ENCODE data around the gene SPRR1A.
"Not testable (repeated sequence)": the region's sequence is repeated elsewhere in the genome, so short reads cannot be mapped to it uniquely, and the experiment has no call there.

SPRR1A gene

DNA sequence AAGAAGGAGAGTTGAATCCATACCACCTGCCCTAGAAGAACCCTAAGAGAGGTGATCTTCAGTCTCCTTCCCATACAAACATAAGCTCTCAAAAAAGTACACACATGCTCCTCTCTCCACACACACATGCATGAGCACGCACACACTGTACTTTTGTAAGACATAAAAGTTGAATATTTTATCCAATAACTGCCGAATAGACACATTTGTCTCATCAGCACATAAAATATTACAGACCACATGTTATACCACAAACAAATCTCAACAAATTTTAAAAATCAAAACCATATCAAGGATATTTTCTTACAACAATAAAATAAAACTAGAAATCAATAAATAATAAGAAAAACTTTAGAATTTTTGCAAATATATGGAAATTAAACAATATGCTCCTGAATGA lies 2.7 kb downstream of the SPRR1A start:
- TF ChIP-seq POLR2A (IDR thresholded peaks at IDR 0.05; ENCODE audit: low read depth, low read length) = no peak
- no peak for FAIRE-seq
- no peak for DNase-seq (ENCODE audit: insufficient read length, low spot score)

DNA sequence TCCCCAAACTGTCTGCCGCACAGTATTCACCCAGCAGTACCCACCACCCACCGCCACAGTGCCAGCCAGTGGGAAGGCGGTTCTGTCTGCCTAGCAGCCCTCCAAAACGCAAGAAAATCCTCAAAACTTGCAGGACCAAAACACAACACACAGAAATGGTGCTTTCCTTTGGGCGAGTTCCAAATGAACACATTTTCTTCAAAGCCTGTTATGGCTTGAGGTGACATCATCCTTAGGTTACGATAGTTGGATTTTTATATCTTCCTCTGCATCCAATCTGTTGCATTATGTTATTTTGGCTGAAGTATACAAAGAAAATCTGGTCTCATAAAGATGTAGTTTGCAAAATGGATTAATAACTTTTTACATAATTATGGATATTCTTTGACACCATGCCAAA lies 9.3 kb downstream of the SPRR1A start:
- no peak for TF ChIP-seq POLR2A (IDR thresholded peaks at IDR 0.05; ENCODE audit: low read depth, low read length)
- DNase-seq (ENCODE audit: insufficient read length, low spot score) (no peak), FAIRE-seq (no peak)

DNA sequence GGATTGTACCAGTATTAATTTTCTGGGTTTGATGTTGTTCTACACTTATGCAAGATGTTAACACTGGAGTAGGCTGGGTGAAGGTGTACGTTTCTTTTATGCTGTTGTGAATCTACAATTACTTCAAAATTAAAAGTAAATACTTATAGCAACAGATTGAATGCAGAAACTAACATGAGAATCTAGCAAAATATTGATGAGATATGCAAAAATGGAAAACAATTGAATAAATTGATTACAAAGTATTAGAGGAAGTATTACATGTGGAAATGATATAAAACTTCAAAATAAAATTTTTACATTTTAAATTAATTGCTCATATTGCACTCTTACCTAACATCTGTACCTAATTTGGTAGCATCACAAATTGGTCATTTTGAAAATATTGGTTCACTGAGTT lies 12.0 kb downstream of the SPRR1A start:
- FAIRE-seq (no peak), DNase-seq (ENCODE audit: insufficient read length, low spot score) (no peak)
- TF ChIP-seq POLR2A (IDR thresholded peaks at IDR 0.05; ENCODE audit: low read depth, low read length) = no peak

DNA sequence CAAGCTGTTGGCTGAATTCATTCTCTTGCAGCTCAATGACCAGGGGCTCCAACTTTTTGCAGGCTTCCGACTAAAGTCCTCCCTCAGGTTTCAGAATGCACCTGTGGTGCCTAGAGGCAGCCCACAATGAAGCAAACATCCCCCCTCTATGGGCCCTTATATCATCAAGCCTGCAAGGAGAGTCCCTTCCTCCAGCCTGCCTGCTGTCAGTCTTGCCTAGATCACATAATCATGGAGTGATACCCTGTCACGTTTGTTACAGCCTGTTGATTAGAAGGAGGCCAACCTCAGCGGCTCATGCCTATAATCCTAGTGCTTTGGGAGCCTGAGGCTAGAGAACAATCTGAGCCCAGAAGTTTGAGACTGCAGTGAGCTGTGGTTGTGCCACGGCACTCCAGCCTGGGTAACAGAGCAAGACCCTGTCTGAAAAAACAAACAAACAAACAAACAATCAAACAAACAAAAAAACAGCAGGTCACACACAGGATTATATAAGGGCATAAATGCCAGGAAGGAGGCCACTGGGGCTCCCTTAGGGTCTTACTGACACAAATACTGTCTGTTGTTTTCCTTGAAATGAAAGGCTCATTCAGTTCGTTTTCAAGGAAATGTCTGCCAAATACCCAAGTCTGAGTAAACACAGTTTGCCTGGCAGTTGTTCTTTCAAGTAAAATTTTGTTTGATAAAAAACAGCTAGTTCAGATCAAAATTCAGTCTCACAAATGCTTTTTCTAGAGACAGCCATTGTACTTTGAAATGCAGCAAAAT lies 12.9 kb downstream of the SPRR1A start:
- DNase-seq (ENCODE audit: insufficient read length, low spot score) (no peak), FAIRE-seq (no peak)
- TF ChIP-seq POLR2A (IDR thresholded peaks at IDR 0.05; ENCODE audit: low read depth, low read length) = no peak

GRCh38 chr1:152997901-152998300 lies 14.0 kb downstream of the SPRR1A start:
- DNase-seq (ENCODE audit: insufficient read length, low spot score) (no peak), FAIRE-seq (no peak)
- TF ChIP-seq POLR2A (IDR thresholded peaks at IDR 0.05; ENCODE audit: low read depth, low read length) = no peak

- no peak for TF ChIP-seq POLR2A (IDR thresholded peaks at IDR 0.05; ENCODE audit: low read depth, low read length)
- FAIRE-seq = no peak
- no peak for DNase-seq (ENCODE audit: insufficient read length, low spot score)
Measured at GRCh38 chr1:152998476-152998875, 14.6 kb downstream of the SPRR1A start.

GRCh38 chr1:152999818-153000217 lies 15.9 kb downstream of the SPRR1A start:
- FAIRE-seq = no peak
- TF ChIP-seq POLR2A (IDR thresholded peaks at IDR 0.05; ENCODE audit: low read depth, low read length) = no peak
- DNase-seq (ENCODE audit: insufficient read length, low spot score) = no peak

- DNase-seq (ENCODE audit: insufficient read length, low spot score) = no peak
- TF ChIP-seq POLR2A (IDR thresholded peaks at IDR 0.05; ENCODE audit: low read depth, low read length) = no peak
- FAIRE-seq = no peak
Measured at GRCh38 chr1:153000294-153000693, 16.4 kb downstream of the SPRR1A start.

DNA sequence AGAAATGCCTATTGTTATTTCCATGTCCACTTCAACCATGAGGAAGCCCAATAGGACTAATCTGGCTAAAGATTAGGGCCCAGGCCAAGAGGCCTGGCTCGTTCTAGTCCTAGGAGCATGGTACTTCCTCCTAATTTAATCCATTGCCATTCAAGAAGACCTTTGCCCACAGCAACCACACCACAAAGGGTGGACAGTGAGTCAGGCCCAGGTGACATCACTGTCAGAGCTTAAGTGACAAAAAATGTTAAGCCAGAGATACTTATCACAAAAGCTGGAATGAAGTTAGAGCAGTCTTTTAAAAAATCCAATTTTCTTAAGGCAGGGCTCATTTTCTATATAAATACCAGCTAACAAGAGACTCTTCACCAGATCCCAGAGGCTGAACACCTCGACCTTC lies 17.5 kb downstream of the SPRR1A start, which contains the start of gene SPRR3:
Gene SPRR3, plus strand, starts transcription at position 368 of the 400 bp plus-strand sequence. CDS start 1,272 bp downstream, outside the sequence.
- FAIRE-seq = no peak
- TF ChIP-seq POLR2A (IDR thresholded peaks at IDR 0.05; ENCODE audit: low read depth, low read length) = no peak
- DNase-seq (ENCODE audit: insufficient read length, low spot score) = no peak

- not testable (repeated sequence) for DNase-seq (ENCODE audit: insufficient read length, low spot score); FAIRE-seq
Measured at GRCh38 chr1:153011235-153011758, 27.4 kb downstream of the SPRR1A start.

DNA sequence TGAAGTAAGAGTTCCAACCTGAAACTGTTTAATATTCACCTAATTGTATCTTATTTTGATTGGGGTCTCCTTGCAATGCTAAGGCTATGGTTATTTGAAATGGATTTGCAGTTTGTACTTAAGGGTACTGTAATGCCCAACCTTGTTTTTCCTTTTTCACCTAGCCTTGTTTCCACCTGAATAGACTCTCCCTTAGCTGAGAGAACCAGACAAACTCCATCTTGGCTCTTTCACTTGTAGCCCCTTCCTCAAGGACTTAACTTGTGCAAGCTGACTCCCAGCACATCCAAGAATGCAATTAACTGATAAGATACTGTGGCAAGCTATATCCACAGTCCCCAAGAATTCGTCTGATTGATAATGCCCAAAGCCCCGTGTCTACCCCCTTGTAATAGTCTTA lies 37.9 kb downstream of the SPRR1A start:
- not testable (repeated sequence) for FAIRE-seq; DNase-seq (ENCODE audit: insufficient read length, low spot score)

GRCh38 chr1:153022340-153022739 lies 38.5 kb downstream of the SPRR1A start:
- not testable (repeated sequence) for FAIRE-seq

GRCh38 chr1:153023109-153023508 lies 39.2 kb downstream of the SPRR1A start:
- DNase-seq (ENCODE audit: insufficient read length, low spot score) (no peak), FAIRE-seq (no peak)
- no peak for TF ChIP-seq POLR2A (IDR thresholded peaks at IDR 0.05; ENCODE audit: low read depth, low read length)

More at GRCh38 chr1:153022340-153022739, 38.5 kb downstream of the SPRR1A start:
- not testable (repeated sequence) for DNase-seq (ENCODE audit: insufficient read length, low spot score)

GRCh38 chr1:153024413-153024812 lies 40.5 kb downstream of the SPRR1A start:
- DNase-seq (ENCODE audit: insufficient read length, low spot score) (no peak), FAIRE-seq (no peak)
- no peak for TF ChIP-seq POLR2A (IDR thresholded peaks at IDR 0.05; ENCODE audit: low read depth, low read length)

GRCh38 chr1:153025797-153026196 lies 41.9 kb downstream of the SPRR1A start:
- FAIRE-seq (no peak), DNase-seq (ENCODE audit: insufficient read length, low spot score) (no peak)
- no peak for TF ChIP-seq POLR2A (IDR thresholded peaks at IDR 0.05; ENCODE audit: low read depth, low read length)

Measured in H54 (cell line).